SK-N-DZ (cell line): ENCODE measurements around the gene PPP2CA.
"Not testable (repeated sequence)": the region's sequence is repeated elsewhere in the genome, so short reads cannot be mapped to it uniquely, and the experiment has no call there.

Experiments used
- DNase-seq: peaks from one replicate; pipeline ENCODE4 v3.0.0-alpha.2; 2015; ENCODE audit warnings: low spot score

Gene PPP2CA

GRCh38 chr5:134245692-134246091 is 19.8 kb upstream of the PPP2CA start:
- DNase-seq, result no peak

DNA sequence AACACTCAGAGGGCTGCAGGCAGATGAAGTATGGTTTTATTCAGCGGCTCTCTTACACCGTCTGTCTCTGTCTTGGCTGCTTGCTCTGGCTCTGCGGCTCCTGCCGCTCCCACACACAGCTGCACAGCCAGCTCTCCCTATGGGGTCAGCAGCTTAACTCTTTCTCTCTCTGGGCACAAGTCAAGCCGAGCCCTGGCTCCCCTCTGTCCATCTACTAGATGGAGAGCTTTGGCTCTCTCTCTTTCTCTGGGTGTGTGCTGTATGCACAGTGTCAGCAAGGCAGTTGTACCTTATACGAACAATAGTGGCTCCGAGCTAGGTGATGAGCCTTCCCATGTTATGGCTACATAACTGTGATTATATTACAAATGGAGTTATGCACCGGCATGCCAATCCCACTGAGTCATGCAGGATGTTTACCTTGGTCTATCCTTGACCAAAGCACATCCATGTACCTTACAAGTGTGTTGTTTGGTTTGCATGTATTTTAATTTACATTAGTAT is 19.3 kb upstream of the PPP2CA start:
- DNase-seq, result no peak

GRCh38 chr5:134242146-134242545 is 16.3 kb upstream of the PPP2CA start:
- DNase-seq, result no peak

DNA sequence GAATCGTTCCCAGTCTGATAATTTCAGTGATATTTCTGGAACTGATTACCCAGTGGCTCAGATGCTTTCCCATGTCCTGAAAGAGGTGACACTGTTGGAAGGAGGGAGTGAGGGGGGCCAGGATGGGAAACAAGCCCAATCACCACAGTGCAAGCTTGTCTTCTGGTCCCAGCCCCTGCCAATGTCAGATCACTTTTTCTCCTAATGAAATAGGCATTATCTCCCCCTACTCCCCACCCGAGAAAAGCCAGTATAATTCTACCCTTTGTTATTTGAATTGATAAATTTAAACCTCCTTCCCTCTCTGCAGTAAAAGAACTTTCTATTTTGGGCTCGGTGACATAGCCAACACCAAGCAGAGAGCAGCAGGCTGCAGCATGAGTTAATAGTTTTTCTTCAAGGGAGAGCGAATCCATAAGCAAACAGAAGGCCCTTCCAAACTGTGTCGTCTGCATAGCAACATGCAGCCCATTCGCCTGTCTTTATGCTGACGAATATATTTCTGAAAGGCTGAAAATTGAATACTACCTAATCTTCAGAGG is 14.6 kb upstream of the PPP2CA start:
- no peak for DNase-seq

GRCh38 chr5:134236820-134237219 is 10.9 kb upstream of the PPP2CA start:
- DNase-seq, result no peak

DNA sequence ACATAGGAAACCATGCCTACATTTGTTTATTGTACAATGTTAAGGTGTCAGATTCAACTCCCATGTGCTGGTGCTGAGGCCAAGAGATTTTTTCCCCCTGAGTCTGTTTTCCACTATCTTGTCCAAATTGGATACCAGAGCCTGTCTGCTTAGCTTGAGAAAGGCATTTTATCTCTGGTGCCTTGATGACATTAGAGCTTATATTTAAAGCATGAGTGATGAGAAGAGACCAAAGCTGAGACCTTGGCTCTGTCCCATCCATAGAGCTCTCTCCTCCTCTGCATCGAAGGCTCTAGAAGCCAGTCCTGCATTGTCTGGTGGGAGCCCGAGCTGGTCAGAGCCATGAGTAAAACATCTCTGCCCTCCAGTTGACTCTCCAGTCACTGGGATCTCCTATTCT is 10.4 kb upstream of the PPP2CA start:
- DNase-seq, result peak; percentile 19

DNA sequence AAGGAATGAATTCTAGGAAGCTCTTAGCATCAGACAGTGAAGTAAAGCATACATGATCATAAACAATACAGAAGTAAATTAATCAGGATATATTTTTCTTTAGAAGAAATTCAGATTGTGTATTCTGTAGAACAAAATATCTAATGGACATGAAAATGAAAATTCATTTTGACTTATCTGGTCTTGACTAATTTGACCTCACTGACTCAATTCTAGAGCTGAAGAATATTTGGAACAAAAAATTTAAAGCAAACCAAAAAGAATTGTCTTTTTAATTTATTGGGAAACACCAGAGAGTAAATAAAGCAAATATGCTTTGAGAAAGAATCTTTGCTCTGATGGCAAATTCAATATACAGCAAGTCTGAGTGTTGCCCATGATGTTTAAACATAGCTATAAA is 2.8 kb upstream of the PPP2CA start:
- no peak for DNase-seq

DNA sequence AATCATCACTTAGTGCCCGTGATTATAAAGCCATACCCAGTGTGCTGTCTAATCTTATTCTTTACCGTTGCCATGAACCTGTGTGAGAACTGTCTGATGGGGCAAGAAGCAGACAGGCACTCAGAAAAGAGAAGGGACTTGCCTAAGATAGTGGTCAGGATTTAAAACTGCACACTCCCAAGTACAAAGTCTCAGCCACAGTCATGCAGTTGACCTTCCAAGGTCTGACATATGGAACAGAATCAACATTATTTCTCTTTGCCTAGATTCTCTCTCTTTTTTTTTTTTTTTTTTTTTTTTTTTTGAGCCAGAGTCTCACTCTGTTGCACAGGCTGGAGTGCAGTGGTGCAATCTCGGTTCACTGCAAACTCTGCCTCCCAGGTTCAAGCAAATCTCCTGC is 1.9 kb upstream of the PPP2CA start:
- no peak for DNase-seq

DNA sequence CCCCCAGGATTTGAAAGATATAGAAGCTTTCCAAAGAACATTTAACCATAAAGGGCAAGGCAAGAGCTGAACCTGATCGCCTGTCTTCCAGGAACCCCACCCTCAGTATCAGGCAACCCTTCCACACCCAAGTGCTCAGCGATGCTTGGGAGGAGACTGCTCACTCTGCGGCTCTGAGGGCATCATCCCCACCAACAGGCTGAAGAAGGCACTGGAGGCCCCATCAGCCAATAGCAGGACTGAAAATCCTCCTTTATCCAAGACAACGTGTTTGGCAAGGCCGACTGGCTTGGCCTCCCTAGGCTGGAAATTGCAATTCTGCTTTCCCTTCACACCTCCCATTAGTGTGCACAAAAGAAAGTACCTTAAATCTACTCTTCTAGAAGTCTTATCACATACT is 1.4 kb upstream of the PPP2CA start:
- peak; percentile 86 for DNase-seq

DNA sequence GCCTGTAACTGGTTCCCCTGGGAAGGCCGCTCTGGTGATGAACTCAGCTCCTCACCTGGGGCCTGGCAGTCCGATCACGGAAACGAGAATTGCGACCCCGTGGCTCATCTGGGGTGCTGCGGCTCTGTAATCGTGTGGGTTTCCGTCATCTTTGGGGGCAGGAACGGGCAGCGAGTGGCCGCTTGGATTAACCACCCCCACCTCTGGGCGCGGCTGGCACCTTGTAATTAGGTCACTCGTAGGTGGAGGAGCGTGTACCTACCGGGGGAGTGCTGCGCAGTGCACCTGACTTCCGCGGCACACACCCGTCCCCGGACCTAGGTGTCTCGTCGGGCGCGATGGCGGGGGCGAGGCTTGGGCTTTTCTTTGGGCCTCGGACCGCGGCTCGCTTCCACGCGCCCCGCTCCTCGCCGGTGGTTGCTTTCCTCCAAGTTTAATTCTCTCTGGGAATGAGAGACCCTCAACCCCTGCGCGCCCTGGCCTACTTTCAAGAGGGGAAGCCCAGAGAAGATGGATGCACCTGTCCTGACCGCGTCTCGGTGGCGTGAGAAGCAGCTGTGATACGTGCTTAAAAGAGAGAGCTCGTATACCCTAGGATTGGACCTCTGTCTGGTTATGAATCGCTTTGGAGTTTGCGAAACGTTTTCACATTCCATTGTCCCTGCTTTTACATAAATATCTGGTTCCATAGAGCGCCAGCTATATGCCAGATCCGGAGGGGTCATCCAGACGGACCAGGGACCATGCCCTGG is 744 bp upstream of the PPP2CA start:
- no peak for DNase-seq

GRCh38 chr5:134224888-134225779 is 739 bp downstream of the PPP2CA start:
- DNase-seq, result peak; percentile 79

DNA sequence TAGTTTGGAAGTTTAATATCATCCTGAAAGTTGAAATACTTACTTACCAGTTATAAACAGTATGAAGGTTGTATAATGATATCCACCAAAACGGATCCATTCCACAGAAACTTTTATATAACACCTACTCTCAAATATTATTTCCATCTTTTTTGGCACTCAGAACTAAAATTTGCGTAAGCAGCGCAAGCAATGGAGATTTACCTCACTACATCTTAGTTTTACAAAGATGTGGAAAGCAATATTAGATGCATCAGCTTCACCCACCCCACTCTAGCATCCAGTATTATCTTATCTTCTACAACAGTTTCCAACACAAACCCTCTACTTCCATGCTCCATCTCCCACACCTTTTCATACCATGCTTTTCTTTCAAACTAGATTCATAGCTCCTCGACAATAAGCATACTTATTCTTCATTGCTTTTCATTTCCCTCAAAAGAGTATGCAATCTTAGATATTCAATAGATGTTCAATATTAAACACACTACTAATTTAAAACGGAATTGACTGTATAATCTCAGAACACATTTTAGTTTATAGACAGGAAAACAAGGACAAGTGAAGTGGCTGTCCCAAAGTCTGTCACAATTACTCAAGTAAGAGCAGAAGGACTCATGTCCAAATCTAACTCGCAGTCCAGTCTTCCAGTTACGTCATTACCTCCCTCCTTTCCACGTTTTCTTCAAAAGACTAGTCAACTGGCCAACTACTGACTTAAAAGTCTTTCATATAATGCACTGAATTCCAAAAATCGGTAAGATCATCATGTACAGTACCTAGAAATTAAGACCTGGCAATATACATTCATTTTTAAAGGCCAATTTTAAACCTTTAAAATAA is 2.2 kb downstream of the PPP2CA start:
- no peak for DNase-seq

GRCh38 chr5:134221690-134222089 is 4.2 kb downstream of the PPP2CA start:
- not testable (repeated sequence) for DNase-seq

DNA sequence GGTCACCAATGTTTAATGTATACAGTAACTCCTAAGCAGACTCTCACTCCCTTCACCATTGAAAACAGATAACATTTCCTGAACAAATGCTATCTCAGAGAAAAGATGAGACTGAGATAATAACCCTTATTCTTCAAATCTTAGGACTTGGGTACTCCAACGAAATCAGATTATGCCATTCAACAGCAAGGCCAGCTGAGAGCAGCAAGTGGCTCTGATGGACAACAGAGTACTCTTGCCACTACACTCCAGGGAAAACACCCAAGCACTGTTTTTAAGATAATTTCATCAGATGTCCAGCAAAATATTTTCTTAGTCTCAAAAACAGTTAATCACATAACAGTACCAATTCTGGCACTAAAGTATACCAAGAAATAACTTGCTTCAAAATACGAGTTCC is 10.1 kb downstream of the PPP2CA start:
- peak; percentile 55 for DNase-seq

GRCh38 chr5:134211263-134212031 is 14.4 kb downstream of the PPP2CA start:
- DNase-seq, result not testable (repeated sequence)

DNA sequence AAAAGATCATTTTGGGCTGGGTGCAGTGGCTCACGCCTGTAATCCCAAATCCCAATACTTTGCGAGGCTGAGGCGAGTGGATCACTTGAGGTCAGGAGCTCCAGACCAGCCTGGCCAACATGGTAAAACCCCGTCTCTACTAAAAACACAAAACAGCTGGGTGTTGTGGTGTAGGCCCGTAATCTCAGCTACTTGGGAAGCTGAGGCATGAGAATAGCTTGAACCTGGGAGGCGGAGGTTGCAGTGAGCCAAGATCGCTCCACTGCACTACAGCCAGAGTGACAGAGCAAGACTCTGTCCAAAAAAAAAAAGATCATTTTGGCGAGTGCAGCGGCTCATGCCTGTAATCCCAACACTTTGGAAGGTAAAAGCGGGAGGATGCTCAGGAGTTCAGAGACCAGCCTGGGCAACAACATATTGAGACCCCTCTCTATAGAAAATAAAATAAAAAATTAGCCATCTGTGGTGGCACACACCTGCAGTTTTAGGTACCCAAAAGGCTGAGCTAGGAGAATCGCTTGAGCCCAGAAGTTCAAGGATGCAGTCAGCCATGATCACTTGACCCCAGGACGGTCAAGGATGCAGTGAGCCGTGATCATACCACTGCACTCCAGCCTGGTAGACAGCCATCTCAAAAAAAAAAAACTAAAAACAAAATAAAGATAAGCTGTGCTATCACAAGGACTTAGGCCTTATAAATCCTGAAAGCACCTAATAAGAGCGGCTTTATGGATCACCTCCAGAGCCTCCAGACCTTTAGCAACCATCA is 16.2 kb downstream of the PPP2CA start:
- no peak for DNase-seq

GRCh38 chr5:134207696-134208095 is 18.2 kb downstream of the PPP2CA start:
- no peak for DNase-seq

DNA sequence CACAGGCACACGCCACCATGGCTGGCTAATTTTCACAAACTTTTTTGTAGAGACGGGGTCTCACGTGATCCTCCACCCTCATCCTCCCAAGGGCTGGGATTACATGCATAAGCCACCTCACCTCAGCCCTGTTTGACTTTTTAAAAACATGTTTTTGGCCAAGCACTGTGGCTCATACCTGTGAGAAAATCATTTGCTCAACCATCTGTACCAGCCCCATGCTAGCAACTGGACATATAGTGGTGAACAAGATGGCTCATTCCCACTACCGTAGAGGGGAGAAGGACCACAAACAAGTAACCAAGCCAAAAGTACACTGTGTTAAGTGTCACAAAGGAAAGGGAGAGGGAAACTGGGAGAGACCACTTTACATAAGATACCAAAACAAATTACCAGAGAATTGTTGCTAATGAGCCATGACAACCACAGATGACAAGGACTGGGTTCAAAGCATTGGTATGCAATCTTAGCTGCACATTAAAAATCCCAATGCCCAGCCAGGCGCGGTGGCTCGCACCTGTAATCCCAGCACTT is 19.2 kb downstream of the PPP2CA start:
- no peak for DNase-seq

- DNase-seq, result no peak
Observed at GRCh38 chr5:134204575-134204974, 21.3 kb downstream of the PPP2CA start.

DNA sequence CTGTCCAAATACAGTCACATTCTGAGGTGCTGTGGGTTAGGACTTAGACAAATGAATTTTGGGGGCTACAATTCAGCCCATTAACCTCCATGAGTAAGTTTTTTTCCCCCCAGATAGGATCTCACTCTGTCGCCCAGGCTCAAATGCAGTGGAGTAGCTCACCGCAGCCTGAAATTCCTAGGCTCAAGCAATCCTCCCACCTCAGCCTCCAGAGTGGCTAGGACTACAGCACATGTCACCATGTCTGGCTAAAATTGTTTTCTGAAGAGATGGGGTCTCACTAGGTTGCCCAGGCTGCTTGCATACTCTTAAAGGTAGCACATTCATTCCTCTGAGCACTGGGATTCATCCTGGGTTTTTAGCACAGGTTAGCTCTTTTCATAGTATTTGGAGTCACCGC is 22.2 kb downstream of the PPP2CA start:
- DNase-seq, result no peak
